NCI-H2227 treated with DMSO at 0.1 percent for 48 hours (cell line): ENCODE data around the gene PFN3.
"Not testable (repeated sequence)": the region's sequence is repeated elsewhere in the genome, so short reads cannot be mapped to it uniquely, and the experiment has no call there.

ENCODE experiments used
- DNase-seq: peaks from one replicate; lab custom pipeline; 2025; lab: John Stamatoyannopoulos, UW

PFN3 gene

GRCh38 chr5:177425196-177425800 is 24.8 kb upstream of the PFN3 start:
- DNase-seq = no peak

DNA sequence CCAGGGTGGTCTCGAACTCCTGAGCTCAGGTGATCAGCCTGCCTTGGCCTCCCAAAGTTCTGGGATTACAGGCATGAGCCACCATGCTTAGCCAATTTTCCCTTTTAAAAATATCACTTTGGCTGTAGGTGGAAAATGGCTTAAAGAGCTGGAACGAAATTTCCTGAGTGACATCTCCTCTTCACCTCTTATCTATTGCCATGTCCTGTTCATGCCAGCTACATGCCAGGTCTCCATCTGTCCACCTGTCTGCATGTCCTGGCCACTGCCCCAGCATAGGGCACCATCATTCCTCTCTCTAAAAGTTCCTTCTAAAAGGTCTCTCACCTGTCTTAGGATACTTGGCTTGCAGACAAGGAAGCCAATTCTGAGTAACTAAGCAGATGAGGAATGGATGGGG is 23.2 kb upstream of the PFN3 start:
- DNase-seq = no peak

DNA sequence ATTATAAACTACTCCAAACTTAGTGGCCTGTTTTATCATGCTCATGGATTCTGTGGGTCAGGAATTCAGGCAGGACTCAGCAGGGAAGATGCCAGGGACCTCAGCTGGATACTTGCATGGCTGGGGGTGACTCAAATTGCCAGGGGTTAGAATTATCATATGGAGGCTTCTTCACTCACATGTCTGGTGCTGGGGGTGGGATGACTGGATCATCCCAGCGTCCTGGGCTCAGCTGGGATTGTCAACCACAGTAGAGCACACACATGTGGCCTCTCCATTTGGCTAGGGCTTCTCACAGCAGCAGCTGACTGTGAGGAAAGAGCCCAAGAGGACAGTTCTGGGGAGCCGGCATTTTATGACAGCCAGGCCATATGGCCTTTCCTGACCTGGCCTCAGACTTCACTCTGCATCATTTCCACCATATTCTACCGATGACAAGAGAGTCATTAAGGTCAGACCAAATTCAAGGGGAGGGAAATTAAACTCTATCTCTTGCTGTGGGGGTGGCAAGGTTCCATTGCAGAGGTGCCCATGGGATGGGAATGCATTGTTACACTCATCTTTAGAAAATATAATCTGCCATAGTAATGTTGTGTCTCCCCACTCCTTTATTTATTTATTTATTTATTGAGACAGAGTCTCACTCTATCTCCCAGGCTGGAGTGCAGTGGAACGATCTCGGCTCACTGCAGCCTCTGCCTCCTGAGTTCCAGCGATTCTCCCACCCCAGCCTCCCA is 20.8 kb upstream of the PFN3 start:
- no peak for DNase-seq

GRCh38 chr5:177420472-177420871 is 20.0 kb upstream of the PFN3 start:
- not testable (repeated sequence) for DNase-seq

- DNase-seq = no peak
Observed at GRCh38 chr5:177419046-177419445, 18.6 kb upstream of the PFN3 start.

DNA sequence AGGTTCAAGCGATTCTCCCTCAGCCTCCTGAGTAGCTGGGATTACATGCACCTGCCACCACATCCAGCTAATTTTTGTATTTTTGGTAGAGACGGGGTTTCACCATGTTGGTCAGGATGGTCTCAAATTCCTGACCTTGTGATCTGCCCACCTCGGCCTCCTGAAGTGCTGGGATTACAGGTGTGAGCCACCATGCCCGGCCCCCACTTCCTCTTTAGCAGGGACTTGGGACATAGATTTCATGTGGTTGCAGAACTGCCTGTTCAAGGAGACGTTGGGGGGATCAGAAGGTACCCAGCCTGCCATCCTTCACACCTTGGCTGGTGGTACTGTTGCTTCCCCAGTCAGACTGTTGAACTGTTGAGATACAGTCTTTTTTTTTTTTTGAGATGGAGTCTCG is 16.6 kb upstream of the PFN3 start:
- DNase-seq = not testable (repeated sequence)

GRCh38 chr5:177414481-177414880 is 14.0 kb upstream of the PFN3 start:
- DNase-seq = no peak

GRCh38 chr5:177412603-177413233 is 12.3 kb upstream of the PFN3 start:
- DNase-seq = no peak

GRCh38 chr5:177410575-177410974 is 10.1 kb upstream of the PFN3 start:
- no peak for DNase-seq

- DNase-seq = no peak
Observed at GRCh38 chr5:177409043-177409801, 8.8 kb upstream of the PFN3 start, which contains the start of gene F12. Gene F12 (minus strand): TSS chr5:177409564. CDS start chr5:177409527, 37 bp downstream.

DNA sequence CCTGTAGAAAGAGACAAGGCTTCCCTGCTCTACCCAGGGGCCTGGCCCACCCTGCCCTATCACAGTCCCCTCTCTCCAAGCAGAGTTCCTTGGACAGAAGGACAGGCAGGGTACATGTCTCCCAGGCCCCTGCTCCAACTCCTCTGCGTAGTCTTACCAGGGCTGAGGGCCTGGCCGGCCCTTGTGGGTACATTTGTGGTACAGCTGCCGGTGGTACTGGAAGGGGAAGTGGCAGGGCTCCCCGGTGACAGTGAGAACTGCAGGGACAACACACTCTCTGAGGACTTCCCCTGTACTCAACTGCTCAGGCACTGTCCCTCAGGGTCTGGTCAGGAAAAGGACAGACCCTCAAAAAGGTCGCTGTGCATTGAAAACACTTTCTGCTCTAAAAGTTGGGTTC is 5.3 kb upstream of the PFN3 start:
- no peak for DNase-seq

- no peak for DNase-seq
Observed at GRCh38 chr5:177405312-177405711, 4.9 kb upstream of the PFN3 start.

DNA sequence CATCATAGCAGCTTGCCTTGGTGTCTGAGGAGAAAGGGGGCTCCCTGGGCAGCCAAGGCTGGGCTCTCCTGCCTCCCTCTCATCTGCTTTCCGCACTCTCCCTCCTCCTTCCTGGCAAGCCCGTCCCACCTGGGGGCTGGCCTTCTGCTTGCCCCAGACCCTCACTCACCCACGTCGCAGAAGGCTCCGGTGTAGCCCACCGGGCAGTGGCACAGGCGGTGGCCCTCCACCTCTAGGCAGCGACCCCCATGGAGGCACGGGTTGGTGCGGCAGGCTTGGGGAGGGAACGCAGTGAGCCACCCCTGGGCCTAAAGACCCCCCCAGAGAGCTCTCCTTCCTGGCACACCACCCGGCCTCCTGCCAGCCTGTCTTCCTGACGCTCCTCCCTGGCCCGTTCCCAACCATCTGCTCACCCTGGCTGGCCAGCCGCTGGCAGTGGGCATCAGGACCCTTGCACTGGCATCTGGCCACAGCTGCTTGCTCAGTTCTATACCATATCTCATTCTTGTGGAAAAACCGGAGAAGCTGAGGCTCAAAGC is 4.2 kb upstream of the PFN3 start:
- DNase-seq = no peak

GRCh38 chr5:177403792-177404640 is 3.6 kb upstream of the PFN3 start:
- DNase-seq = peak; percentile 10

DNA sequence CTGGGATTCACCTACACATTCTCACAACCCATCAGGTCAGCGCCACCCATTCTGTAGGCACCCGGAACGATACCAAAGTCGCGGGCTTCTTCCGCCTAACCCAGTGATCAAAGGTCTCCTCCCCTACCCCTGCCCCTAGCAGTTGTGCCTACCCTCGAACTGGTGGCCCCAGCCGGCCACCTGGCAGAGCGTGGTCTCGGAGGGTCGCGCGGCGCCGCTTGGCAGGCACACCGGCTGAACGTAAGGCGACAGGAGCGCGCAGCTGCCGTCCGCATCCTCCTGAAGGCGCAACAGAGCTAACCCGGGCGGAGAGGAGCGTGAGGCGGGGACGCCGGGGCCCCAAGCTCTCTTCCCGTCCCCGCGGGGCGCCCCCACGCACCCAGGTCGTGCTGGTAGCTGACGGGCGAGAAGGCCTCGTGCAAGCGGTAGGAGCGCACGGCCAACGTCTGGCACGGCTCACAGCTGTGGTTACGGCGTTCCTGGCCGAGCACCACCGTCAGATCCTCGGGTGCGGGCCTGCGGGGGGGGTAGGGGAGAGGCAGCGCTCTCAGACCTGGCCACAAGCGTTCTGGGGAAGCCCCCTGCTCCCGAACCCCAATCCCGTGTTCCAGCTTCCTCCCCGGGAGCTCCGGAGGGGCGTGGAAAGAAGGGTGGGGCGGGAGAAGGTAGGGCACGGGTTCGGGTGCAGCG is 2.8 kb upstream of the PFN3 start:
- DNase-seq = no peak

DNA sequence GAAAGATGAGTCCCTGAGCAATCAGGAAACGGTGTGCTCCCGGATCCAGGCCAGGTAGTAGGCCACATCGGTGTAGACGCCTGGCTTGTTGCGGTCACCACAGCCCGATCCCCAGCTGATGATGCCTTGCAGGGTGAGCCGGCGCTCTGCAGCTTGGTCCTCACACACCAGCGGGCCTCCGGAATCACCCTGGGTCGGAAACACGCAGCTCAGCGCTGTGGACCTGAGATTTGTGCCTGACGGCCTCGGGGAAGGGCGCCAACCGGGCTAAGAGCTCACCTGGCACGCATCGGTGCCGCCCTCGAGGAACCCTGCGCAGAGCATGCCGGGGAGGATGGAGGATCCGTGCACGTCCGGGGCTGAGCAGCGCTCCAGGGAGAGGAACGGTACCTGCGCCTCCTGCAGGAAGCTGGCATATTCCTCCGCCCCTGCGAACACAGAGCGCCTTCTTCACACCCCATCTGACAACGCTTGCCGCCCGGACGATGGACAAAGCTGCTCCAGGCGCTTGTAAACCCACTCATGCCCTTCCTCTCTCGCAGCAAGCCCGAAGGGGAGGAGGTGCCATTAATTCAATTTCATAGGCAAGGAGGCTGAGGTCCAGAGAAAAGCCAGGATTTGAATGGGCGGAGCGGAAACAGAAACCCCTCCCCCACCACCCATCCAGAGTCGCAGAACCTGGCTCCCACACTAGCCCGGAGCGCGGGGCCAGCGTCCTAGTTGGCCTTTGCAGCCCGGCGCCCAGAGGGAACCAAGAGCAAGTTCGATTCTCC is 2.0 kb upstream of the PFN3 start:
- DNase-seq = peak; percentile 70

DNA sequence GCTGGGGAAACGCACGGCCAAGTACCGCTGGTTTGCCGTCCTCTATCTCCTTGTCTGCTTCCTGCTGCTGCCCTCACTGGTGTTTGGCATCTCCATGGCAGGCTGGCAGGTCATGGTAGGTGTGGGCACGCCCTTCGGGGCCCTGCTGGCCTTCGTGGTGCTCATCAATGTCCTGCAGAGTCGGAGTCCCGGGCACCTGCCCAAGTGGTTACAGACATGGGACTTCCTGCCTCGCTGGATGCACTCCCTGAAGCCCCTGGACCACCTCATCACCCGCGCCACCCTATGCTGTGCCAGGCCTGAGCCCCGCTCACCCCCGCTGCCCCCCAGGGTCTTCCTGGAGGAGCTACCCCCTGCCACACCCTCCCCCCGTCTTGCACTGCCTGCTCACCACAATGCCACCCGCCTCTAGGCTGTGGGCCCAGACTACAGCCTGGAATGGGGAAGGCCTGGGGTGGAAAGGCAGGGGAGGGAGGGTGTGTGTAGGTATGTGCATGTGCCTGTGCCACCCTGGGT is 2.5 kb downstream of the PFN3 start:
- no peak for DNase-seq

DNA sequence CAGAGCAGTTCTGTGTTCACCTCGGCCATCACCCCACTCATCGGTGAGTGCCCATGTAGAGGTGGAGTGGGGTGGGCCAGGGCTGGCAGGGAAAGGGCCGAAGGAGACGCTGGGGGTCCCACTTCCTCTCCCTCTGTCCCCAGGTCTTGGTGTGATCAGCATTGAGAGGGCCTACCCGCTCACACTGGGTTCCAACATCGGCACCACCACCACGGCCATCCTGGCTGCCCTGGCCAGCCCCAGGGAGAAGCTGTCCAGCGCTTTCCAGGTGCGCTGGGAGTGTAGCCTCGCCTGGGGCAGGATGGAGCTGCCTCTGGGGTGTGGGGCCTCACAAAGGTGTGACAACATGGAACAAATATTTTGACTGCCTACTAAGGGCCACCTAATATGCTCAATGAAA is 3.7 kb downstream of the PFN3 start:
- no peak for DNase-seq

GRCh38 chr5:177396078-177396477 is 4.4 kb downstream of the PFN3 start:
- no peak for DNase-seq

- no peak for DNase-seq
Observed at GRCh38 chr5:177393990-177394389, 6.5 kb downstream of the PFN3 start.
